ENCODE measurements around the gene SORBS1.

Gene SORBS1

GRCh38 chr10:95293631-95294030, 267.5 kb downstream of the SORBS1 start (continued):
- TF ChIP-seq ZBTB49 (tag by site-specific recombination; IDR thresholded peaks at IDR 0.05; ENCODE audit: low read depth): no peak
- TF ChIP-seq ZNF354C (tag by site-specific recombination; IDR thresholded peaks at IDR 0.05; ENCODE audit: borderline replicate concordance, low read depth): no peak
- no peak for TF ChIP-seq ZBTB17 (tag by site-specific recombination; IDR thresholded peaks at IDR 0.05)
- TF ChIP-seq ZNF211 (tag by site-specific recombination; IDR thresholded peaks at IDR 0.05; ENCODE audit: low read depth): no peak
- no peak for TF ChIP-seq ZNF202 (tag by site-specific recombination; IDR thresholded peaks at IDR 0.05; ENCODE audit: borderline replicate concordance)
- TF ChIP-seq, protein P1, sequence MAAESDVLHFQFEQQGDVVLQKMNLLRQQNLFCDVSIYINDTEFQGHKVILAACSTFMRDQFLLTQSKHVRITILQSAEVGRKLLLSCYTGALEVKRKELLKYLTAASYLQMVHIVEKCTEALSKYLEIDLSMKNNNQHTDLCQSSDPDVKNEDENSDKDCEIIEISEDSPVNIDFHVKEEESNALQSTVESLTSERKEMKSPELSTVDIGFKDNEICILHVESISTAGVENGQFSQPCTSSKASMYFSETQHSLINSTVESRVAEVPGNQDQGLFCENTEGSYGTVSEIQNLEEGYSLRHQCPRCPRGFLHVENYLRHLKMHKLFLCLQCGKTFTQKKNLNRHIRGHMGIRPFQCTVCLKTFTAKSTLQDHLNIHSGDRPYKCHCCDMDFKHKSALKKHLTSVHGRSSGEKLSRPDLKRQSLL (tag by site-specific recombination; IDR thresholded peaks at IDR 0.05): no peak
- no peak for TF ChIP-seq ZNF560 (tag by site-specific recombination; IDR thresholded peaks at IDR 0.05; ENCODE audit: borderline replicate concordance)
- no peak for TF ChIP-seq ZNF433 (tag by site-specific recombination; IDR thresholded peaks at IDR 0.05; ENCODE audit: low read depth)
- no peak for TF ChIP-seq KLF7 (tag by site-specific recombination; IDR thresholded peaks at IDR 0.05; ENCODE audit: borderline replicate concordance)
- no peak for TF ChIP-seq ZNF121 (tag by site-specific recombination; IDR thresholded peaks at IDR 0.05)
- no peak for TF ChIP-seq ZNF155 (tag by site-specific recombination; IDR thresholded peaks at IDR 0.05)
- TF ChIP-seq ZBTB20 (tag by site-specific recombination; IDR thresholded peaks at IDR 0.05): no peak

GRCh38 chr10:95291365-95292039, 269.7 kb downstream of the SORBS1 start:
- no peaks in the 10 kb centered on the region for H3K36me3 ChIP-seq (ENCODE audit: control insufficient read depth in 2 of 2, insufficient read depth in 1 of 2, low read length in 2 of 2)
- POLR2A ChIA-PET: no interaction called here
- CTCF ChIA-PET: interaction anchor here (0.6 to 0.7 kb wide), 2 partner anchors 53 to 570 kb away, joined by 3 to 6 read pairs; no protein-coding TSS in a partner anchor
- peaks cover 24% of the 10 kb centered on the region for H3K4me1 ChIP-seq (ENCODE audit: control insufficient read depth, insufficient read depth, low read length)
- H3K27ac ChIP-seq (ENCODE audit: extremely low read depth, low read depth, low read length): peak overlapping the region; percentile 89; the same call in 1 of the 2 replicates
- no peaks in the 10 kb centered on the region for H3K9me3 ChIP-seq (ENCODE audit: control insufficient read depth, insufficient read depth, low read depth, low read length)
- peak overlapping the region; percentile 39 for H3K4me3 ChIP-seq (ENCODE audit: low read depth, low read length)
- TF ChIP-seq HOXD13 (CRISPR knock-in tag; IDR thresholded peaks at IDR 0.05; ENCODE audit: borderline replicate concordance) (no peak), ZNF121 (tag by site-specific recombination; IDR thresholded peaks at IDR 0.05) (peak; percentile 62; the same call in 1 of the 2 replicates), ZNF280D (tag by site-specific recombination; IDR thresholded peaks at IDR 0.05) (no peak), GLIS2 (tag by site-specific recombination; IDR thresholded peaks at IDR 0.05) (no peak), ZNF544 (tag by site-specific recombination; IDR thresholded peaks at IDR 0.05) (no peak), SP3 (tag by site-specific recombination; IDR thresholded peaks at IDR 0.05) (0 out of 2 replicates have a peak, but pooled peaks have one; percentile 11), MEIS1 (CRISPR knock-in tag; IDR thresholded peaks at IDR 0.05; ENCODE audit: borderline replicate concordance) (no peak), ZNF580 (tag by site-specific recombination; IDR thresholded peaks at IDR 0.05) (peak; percentile 87), ZNF335 (tag by site-specific recombination; conservative IDR thresholded peaks at IDR 0.05) (no peak), ZNF155 (tag by site-specific recombination; IDR thresholded peaks at IDR 0.05) (no peak), HOXA7 (CRISPR knock-in tag; IDR thresholded peaks at IDR 0.05; ENCODE audit: borderline replicate concordance) (no peak), ZNF391 (tag by site-specific recombination; IDR thresholded peaks at IDR 0.05; ENCODE audit: borderline replicate concordance, low read depth) (no peak), ZBTB21 (tag by site-specific recombination; IDR thresholded peaks at IDR 0.05) (no peak), ZBTB1 (tag by site-specific recombination; IDR thresholded peaks at IDR 0.05) (no peak), ZNF223 (tag by site-specific recombination; IDR thresholded peaks at IDR 0.05) (no peak), ZXDB (tag by site-specific recombination; IDR thresholded peaks at IDR 0.05) (peak; percentile 32; the same call in 1 of the 2 replicates), ZNF561 (tag by site-specific recombination; IDR thresholded peaks at IDR 0.05; ENCODE audit: borderline replicate concordance) (0 out of 2 replicates have a peak, but pooled peaks have one; percentile 24), ZNF394 (tag by site-specific recombination; IDR thresholded peaks at IDR 0.05; ENCODE audit: borderline replicate concordance) (0 out of 2 replicates have a peak, but pooled peaks have one; percentile 33), ZNF639 (tag by site-specific recombination; IDR thresholded peaks at IDR 0.05) (peak; percentile 76; the same call in 1 of the 2 replicates)

All from HEK293 (cell line).